PC-9 (cell line): ENCODE data around the gene PACRG.

Experiments
- CTCF ChIP-seq: fragments of 200-600 bp; sonication (generic); conservative IDR thresholded peaks from 2 replicates; pipeline ENCODE4 v1.6.1; 2017; ENCODE audit warnings: mixed run types, antibody characterized with exemption, mild to moderate bottlenecking, moderate library complexity
- EZH2 ChIP-seq: fragments of 200-600 bp; sonication (generic); IDR thresholded peaks from 2 replicates; pipeline ENCODE4 v1.8.0; 2017; ENCODE audit warnings: antibody characterized with exemption, low read depth

DNA sequence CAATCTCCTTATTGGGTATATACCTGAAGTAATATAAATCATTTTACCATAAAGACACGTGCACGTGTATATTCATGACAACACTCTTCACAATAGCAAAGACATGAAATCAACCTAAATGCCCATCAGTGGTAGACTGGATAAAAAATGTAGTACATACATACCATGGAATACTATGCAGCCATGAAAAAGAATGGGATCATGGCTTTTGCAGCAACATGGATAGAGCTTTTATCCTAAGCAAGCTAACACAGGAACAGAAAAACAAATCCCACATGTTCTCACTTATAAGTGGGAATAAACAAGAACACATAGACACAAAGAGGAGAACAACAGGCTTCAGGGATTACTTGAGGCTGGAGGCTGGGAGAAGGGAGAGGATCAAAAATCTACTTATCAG, 478.4 kb downstream of the PACRG start:
- no peak for TF ChIP-seq CTCF
- TF ChIP-seq EZH2 = no peak
